K562 (cell line): ENCODE data around the gene FYB1. TPM values are rescaled to one million over a fixed set of nuclear protein-coding genes. Genes with fewer than 3 reads are reported as not detected.

Source experiments
- ATAC-seq: fragments of 200-7000 bp; cut with Tn5 transposase; 3 replicates; pipeline ENCODE4 v1.9.1; 2020; ENCODE audit warnings: moderate library complexity
- BruUV-seq: library from RNA; stranded (reverse); fragments of 400-500 nt; replicated peaks from 2 replicates; lab custom pipeline; 2021; lab: Mats Ljungman, UMichigan
- CTCF ChIA-PET: fragments of 300-600 bp; formaldehyde crosslinking; extraction: SDS; loops from one replicate; lab custom pipeline; 2021; ENCODE audit warnings: low intra/inter-chr PET ratio; lab: Yijun Ruan, JAX
- POLR2A ChIA-PET: fragments of 300-600, 350-650 bp; sonication (Branson Sonifier 250); formaldehyde crosslinking; extraction: SDS; loops from one replicate; lab custom pipeline; 2021; ENCODE audit warnings: antibody characterized with exemption, inconsistent platforms; lab: Yijun Ruan, JAX
- DNase-seq, 4 experiments: peaks; one replicate each; pipeline versions ENCODE4 v3.0.0 to v3.0.0-alpha.2; 2011 to 2018; ENCODE audit warnings: low spot score in 3 of 4, mixed read lengths in 3 of 4; ENCODE audit errors: extremely low read depth in 1 of 4
- FAIRE-seq: peaks from 2 replicates; lab custom pipeline; 2011; peaks lifted over from hg19 to GRCh38; lab: Jason Lieb, UNC
- H2AFZ ChIP-seq: 2 replicates; pipeline ENCODE4 v1.6.0; 2011; ENCODE audit warnings: low read depth, low read length, control low read depth, inconsistent platforms
- H3K27ac ChIP-seq: fragments of 200-600 bp; 3 replicates; pipeline ENCODE4 v1.8.0; 2011; ENCODE audit warnings: low read depth, mild to moderate bottlenecking, control low read depth, inconsistent platforms, low read length, moderate library complexity, mixed read lengths; ENCODE audit errors: extremely low read depth
- H3K27me3 ChIP-seq, 2 experiments: fragments of 300-600 bp in 1 of 2; 2 replicates in 1 of 2; 3 replicates in 1 of 2; pipeline versions ENCODE4 v1.6.0 to v1.8.0; 2011; ENCODE audit warnings: inconsistent platforms in 2 of 2, low read length in 2 of 2, mild to moderate bottlenecking in 1 of 2, mixed read lengths in 1 of 2, moderate library complexity in 1 of 2; ENCODE audit not compliant: control insufficient read depth in 2 of 2, insufficient read depth in 2 of 2
- H3K36me3 ChIP-seq: fragments of 300-600 bp; 3 replicates; pipeline ENCODE4 v1.8.0; 2011; ENCODE audit warnings: mild to moderate bottlenecking, low read length, inconsistent platforms; ENCODE audit not compliant: control insufficient read depth, insufficient read depth
- H3K4me1 ChIP-seq, 2 experiments: fragments of 200-600 bp in 1 of 2; replicated peaks in 1 of 2; 2 replicates in 1 of 2; 3 replicates in 1 of 2; pipeline versions ENCODE4 v1.5.1 to v1.8.0; 2011; ENCODE audit warnings: inconsistent platforms in 2 of 2, low read length in 2 of 2, mild to moderate bottlenecking in 1 of 2, mixed read lengths in 1 of 2, moderate library complexity in 1 of 2; ENCODE audit not compliant: control insufficient read depth in 2 of 2, insufficient read depth in 2 of 2
- H3K4me2 ChIP-seq: 2 replicates; pipeline ENCODE4 v1.6.1; 2011; ENCODE audit warnings: low read length, control low read depth, inconsistent platforms, mixed read lengths; ENCODE audit not compliant: insufficient read depth
- H3K4me3 ChIP-seq: fragments of 200-600 bp; sonication (generic), shearing (Covaris generic); 2 replicates; pipeline ENCODE4 v1.5.1; 2016; ENCODE audit warnings: control low read depth, inconsistent platforms
- H3K79me2 ChIP-seq: fragments of 200-600 bp; 3 replicates; pipeline ENCODE4 v1.8.0; 2011; ENCODE audit warnings: low read length, inconsistent platforms; ENCODE audit not compliant: control insufficient read depth, insufficient read depth
- H3K9ac ChIP-seq, 2 experiments: 2 replicates each; pipeline versions ENCODE4 v1.6.0 to v1.6.1; 2011; ENCODE audit warnings: low read depth in 2 of 2, low read length in 2 of 2, control low read depth in 1 of 2, inconsistent platforms in 1 of 2, mild to moderate bottlenecking in 1 of 2, mixed read lengths in 1 of 2; ENCODE audit not compliant: insufficient read depth in 1 of 2
- H3K9me1 ChIP-seq: one replicate; pipeline ENCODE4 v1.6.0; 2011; ENCODE audit warnings: inconsistent platforms, mild to moderate bottlenecking, low read length, moderate library complexity; ENCODE audit not compliant: control insufficient read depth, insufficient read depth
- H3K9me3 ChIP-seq: replicated peaks from 2 replicates; pipeline ENCODE4 v1.5.1; 2011; ENCODE audit warnings: low read depth, low read length, inconsistent platforms; ENCODE audit not compliant: control insufficient read depth, insufficient read depth
- H4K20me1 ChIP-seq: replicated peaks from 2 replicates; pipeline ENCODE4 v1.6.1; 2011; ENCODE audit warnings: low read length, inconsistent platforms, mixed read lengths; ENCODE audit not compliant: control insufficient read depth, insufficient read depth
- ARID1B ChIP-seq: fragments of 450-650 bp; IDR thresholded peaks from 2 replicates; pipeline ENCODE4 v1.6.1; 2016; ENCODE audit warnings: antibody characterized with exemption, mild to moderate bottlenecking, inconsistent platforms
- ATF1 ChIP-seq, 2 experiments: fragments of 450-650 bp in 1 of 2; IDR thresholded peaks; 2 replicates each; pipeline ENCODE4 v1.6.1; 2016; ENCODE audit warnings: missing compliant biosample characterization in 1 of 2, missing genetic modification characterization in 1 of 2
- BACH1 ChIP-seq: fragments of 200-800 bp; sonication (Bioruptor generic); IDR thresholded peaks from 2 replicates; pipeline ENCODE4 v1.6.1; 2016; ENCODE audit warnings: missing genetic modification characterization, missing compliant biosample characterization
- C11orf30 ChIP-seq: fragments of 450-650 bp; IDR thresholded peaks from 2 replicates; pipeline ENCODE4 v1.6.1; 2016; ENCODE audit warnings: low read depth, mild to moderate bottlenecking
- DPF2 ChIP-seq: fragments of 450-650 bp; IDR thresholded peaks from 2 replicates; pipeline ENCODE4 v1.6.1; 2016
- ELF2 ChIP-seq: fragments of 250-450 bp; sonication (Bioruptor Pico); IDR thresholded peaks from 2 replicates; pipeline ENCODE4 v1.5.0; 2021; ENCODE audit warnings: mild to moderate bottlenecking
- EP300 ChIP-seq: IDR thresholded peaks from 2 replicates; pipeline ENCODE4 v1.6.1; 2012; ENCODE audit warnings: low read length, improper control_type of control experiment
- ETV1 ChIP-seq: fragments of 450-650 bp; conservative IDR thresholded peaks from 2 replicates; pipeline ENCODE4 v1.6.1; 2016; ENCODE audit warnings: missing genetic modification characterization, control low read depth, low read depth, missing compliant biosample characterization
- GATAD2A ChIP-seq: fragments of 450-650 bp; IDR thresholded peaks from 2 replicates; pipeline ENCODE4 v1.6.1; 2017
- JUND ChIP-seq, 2 experiments: IDR thresholded peaks; 2 replicates in 1 of 2; 3 replicates in 1 of 2; pipeline ENCODE4 v1.6.1; 2011; ENCODE audit warnings: borderline replicate concordance in 2 of 2, low read depth in 2 of 2, low read length in 2 of 2, improper control_type of control experiment in 1 of 2, missing biosample characterization in 1 of 2, missing genetic modification characterization in 1 of 2, missing genetic modification reagents in 1 of 2
- MAFF ChIP-seq: IDR thresholded peaks from 2 replicates; pipeline ENCODE4 v1.6.1; 2012; ENCODE audit warnings: low read length, improper control_type of control experiment
- MAFK ChIP-seq: IDR thresholded peaks from 2 replicates; pipeline ENCODE4 v1.6.1; 2011; ENCODE audit warnings: low read length, improper control_type of control experiment
- MECOM ChIP-seq: fragments of 250-450 bp; sonication (Bioruptor Pico); IDR thresholded peaks from 2 replicates; pipeline ENCODE4 v1.8.0; 2022; ENCODE audit warnings: inconsistent platforms
- NELFE ChIP-seq: IDR thresholded peaks from 2 replicates; pipeline ENCODE4 v1.6.1; 2011; ENCODE audit warnings: mild to moderate bottlenecking; ENCODE audit not compliant: insufficient read depth, insufficient read length
- PRPF4 ChIP-seq: fragments of 200-400 bp; formaldehyde crosslinking; IDR thresholded peaks from one replicate; pipeline ENCODE4 v1.6.1; 2017; ENCODE audit warnings: low read length, low read depth, mild to moderate bottlenecking; ENCODE audit not compliant: insufficient read depth, poor library complexity, severe bottlenecking
- SMAD4 ChIP-seq: fragments of 250-450 bp; sonication (Bioruptor Pico); conservative IDR thresholded peaks from 2 replicates; pipeline ENCODE4 v1.8.0; 2021; ENCODE audit warnings: inconsistent platforms, mild to moderate bottlenecking, moderate library complexity
- SMARCA4 ChIP-seq: fragments of 450-650 bp; IDR thresholded peaks from 2 replicates; pipeline ENCODE4 v1.6.1; 2016
- SMARCE1 ChIP-seq: fragments of 450-650 bp; IDR thresholded peaks from 2 replicates; pipeline ENCODE4 v1.7.1; 2016; ENCODE audit warnings: mild to moderate bottlenecking
- TRIM24 ChIP-seq, 2 experiments: fragments of 450-650 bp; IDR thresholded peaks; 2 replicates each; pipeline ENCODE4 v1.6.1; 2016
- ZNF175 ChIP-seq: fragments of 200-800 bp; sonication (Bioruptor generic); IDR thresholded peaks from 2 replicates; pipeline ENCODE4 v1.6.1; 2016; ENCODE audit warnings: low read depth, mild to moderate bottlenecking, missing genetic modification characterization, missing compliant biosample characterization
- ZNF785 ChIP-seq: fragments of 250-450 bp; sonication (Bioruptor Pico); IDR thresholded peaks from 2 replicates; pipeline ENCODE4 v1.4.0; 2020; ENCODE audit warnings: mild to moderate bottlenecking
- WGBS: fragments of 100-300 bp; shearing (Covaris generic); methylation state at CpG from one replicate; pipeline ENCODE4 v1.1.6; 2016; ENCODE audit warnings: low coverage, mixed read lengths; ENCODE audit not compliant: insufficient coverage; ENCODE audit errors: missing lambda C conversion rate; 5-methylcytosine and 5-hydroxymethylcytosine counted together
- in situ Hi-C: fragments of 300-500 bp; cut with MboI; formaldehyde crosslinking; loops from 4 replicates; pipeline ENCODE4 v1.15.0; 2018; ENCODE audit warnings: inconsistent platforms, mixed read lengths
- intact Hi-C: fragments of 100-400 bp; cut with micrococcal nuclease; formaldehyde crosslinking; loops from 2 replicates; pipeline ENCODE4 v1.14.2; 2022
- polyA plus RNA-seq, 8 experiments: library from polyadenylated mRNA; depleted of rRNA in 4 of 8; stranded (reverse) in 5 of 8; unstranded in 3 of 8; fragments of >200 nt; fragmentation: Nextera tagmentation in 2 of 8; fragmentation: Illumina TruSeq in 1 of 8; extraction: Ambion mirVana in 2 of 8; extraction: Trizol in 1 of 8; gene quantifications; 2 replicates each; pipeline versions ENCODE4 v1.2.1 to v1.2.3, GENCODE V29; 2011 to 2014; ENCODE audit warnings: inconsistent platforms in 1 of 8, missing spikeins in 1 of 8
- total RNA-seq, 7 experiments: library from RNA; depleted of rRNA in 6 of 7; stranded (reverse); fragments of >200 nt in 6 of 7; fragmentation: Illumina TruSeq in 2 of 7; extraction: Trizol in 2 of 7; gene quantifications; 2 replicates each; pipeline versions ENCODE4 v1.2.1 to v1.2.3, GENCODE V29; 2011 to 2021; ENCODE audit warnings: low replicate concordance in 1 of 7
- TF ChIP-seq, protein P1 (sequence below): fragments of 450-650 bp; formaldehyde crosslinking; IDR thresholded peaks from 2 replicates; pipeline ENCODE4 v1.4.0; 2022; ENCODE audit warnings: missing genetic modification characterization
- TF ChIP-seq, protein P2 (sequence below), 2 experiments: fragments of 450-650 bp in 1 of 2; sonication (generic) in 1 of 2; formaldehyde crosslinking in 1 of 2; IDR thresholded peaks in 1 of 2; conservative IDR thresholded peaks in 1 of 2; 2 replicates each; pipeline versions ENCODE4 v1.6.1 to v1.8.1; 2016 to 2023; ENCODE audit warnings: mild to moderate bottlenecking in 2 of 2, moderate library complexity in 2 of 2, inconsistent platforms in 1 of 2, missing genetic modification reagents in 1 of 2

FYB1 gene
- total and polyA plus RNA-seq, 9 of the 15 experiments (the other 6 are each of a cell fraction or from before 2014, with no cell fraction given), result 4.7 to 31.5 (median 9.7) TPM

DNA sequence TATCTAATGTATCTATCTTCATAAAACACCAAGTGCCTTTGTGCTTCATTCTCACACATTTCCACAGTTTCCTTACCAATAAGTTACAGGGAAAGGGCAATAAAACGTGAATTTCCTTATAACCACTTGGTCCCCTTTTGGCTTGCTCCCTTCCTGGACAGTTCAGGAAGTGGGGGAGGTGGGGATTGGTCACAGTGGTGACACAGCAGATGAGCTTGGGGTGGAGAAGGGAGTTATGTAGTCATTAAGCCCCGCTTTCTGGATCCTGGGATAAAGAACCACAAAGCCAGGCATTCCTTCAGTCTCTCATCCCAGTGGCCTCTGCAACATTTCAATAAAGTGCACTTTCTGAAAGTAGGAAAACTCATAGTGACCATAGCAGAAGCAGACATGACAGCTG is 47.1 kb upstream of the FYB1 start:
- intact Hi-C loops, result no loop called here
- in situ Hi-C loops, result no loop called here
- peak; percentile 71 for TF ChIP-seq BACH1 (tag)
- TF ChIP-seq, protein P1, sequence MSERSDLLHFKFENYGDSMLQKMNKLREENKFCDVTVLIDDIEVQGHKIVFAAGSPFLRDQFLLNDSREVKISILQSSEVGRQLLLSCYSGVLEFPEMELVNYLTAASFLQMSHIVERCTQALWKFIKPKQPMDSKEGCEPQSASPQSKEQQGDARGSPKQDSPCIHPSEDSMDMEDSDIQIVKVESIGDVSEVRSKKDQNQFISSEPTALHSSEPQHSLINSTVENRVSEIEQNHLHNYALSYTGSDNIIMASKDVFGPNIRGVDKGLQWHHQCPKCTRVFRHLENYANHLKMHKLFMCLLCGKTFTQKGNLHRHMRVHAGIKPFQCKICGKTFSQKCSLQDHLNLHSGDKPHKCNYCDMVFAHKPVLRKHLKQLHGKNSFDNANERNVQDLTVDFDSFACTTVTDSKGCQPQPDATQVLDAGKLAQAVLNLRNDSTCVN, result 0 out of 2 replicates have a peak, but pooled peaks have one; percentile 18
- peak; percentile 52; the same call in 1 of the 2 replicates for TF ChIP-seq JUND (IDR thresholded peaks at IDR 0.05; ENCODE audit: borderline replicate concordance, low read depth, low read length)
- peak; percentile 53; the same call in 1 of the 3 replicates for TF ChIP-seq JUND (tag; IDR thresholded peaks at IDR 0.05; ENCODE audit: borderline replicate concordance, low read depth, low read length)
- 0 out of 4 replicates have a peak, but pooled peaks of 1 of the 2 experiments have one; percentile 28 for TF ChIP-seq TRIM24 (IDR thresholded peaks at IDR 0.05)
- peak; percentile 62; the same call in 1 of the 2 replicates for TF ChIP-seq MAFF
- no peak for TF ChIP-seq MECOM
- TF ChIP-seq SMAD4 (CRISPR knock-in tag), result peak; percentile 32; the same call in 1 of the 2 replicates
- TF ChIP-seq, protein P2, sequence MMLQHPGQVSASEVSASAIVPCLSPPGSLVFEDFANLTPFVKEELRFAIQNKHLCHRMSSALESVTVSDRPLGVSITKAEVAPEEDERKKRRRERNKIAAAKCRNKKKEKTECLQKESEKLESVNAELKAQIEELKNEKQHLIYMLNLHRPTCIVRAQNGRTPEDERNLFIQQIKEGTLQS (IDR thresholded peaks at IDR 0.05), result peak; percentile 19; the same call in 1 of the 2 replicates
- TF ChIP-seq, protein P2 (CRISPR knock-in tag; conservative IDR thresholded peaks at IDR 0.05), result no peak
- 0 out of 2 replicates have a peak, but pooled peaks have one; percentile 46 for TF ChIP-seq SMARCE1
- TF ChIP-seq C11orf30, result peak; percentile 47; the same call in 1 of the 2 replicates
- TF ChIP-seq PRPF4, result no peak
- TF ChIP-seq ELF2 (CRISPR knock-in tag), result peak; percentile 35; the same call in 1 of the 2 replicates
- TF ChIP-seq NELFE, result no peak
- no peak for TF ChIP-seq GATAD2A
- peak; percentile 27; the same call in 1 of the 2 replicates for TF ChIP-seq SMARCA4
- peak; percentile 57 for TF ChIP-seq ARID1B
- TF ChIP-seq ETV1 (tag), result peak; percentile 71
- TF ChIP-seq EP300, result peak; percentile 56; the same call in 1 of the 2 replicates
- TF ChIP-seq ZNF785 (CRISPR knock-in tag), result no peak
- TF ChIP-seq ZNF175, result peak; percentile 62; the same call in 1 of the 2 replicates
- peak; percentile 56; the same call in 1 of the 2 replicates for TF ChIP-seq MAFK
- TF ChIP-seq DPF2, result 0 out of 2 replicates have a peak, but pooled peaks have one; percentile 19
- TF ChIP-seq ATF1 (CRISPR knock-in tag; IDR thresholded peaks at IDR 0.05), result no peak
- TF ChIP-seq ATF1 (tag; IDR thresholded peaks at IDR 0.05), result peak; percentile 16; the same call in 1 of the 2 replicates

More for the DNA sequence above, 47.1 kb upstream of the FYB1 start:
- peak overlapping the region; percentile 31 for H3K4me2 ChIP-seq
- no peaks in the 10 kb centered on the region for H3K79me2 ChIP-seq
- CTCF ChIA-PET, result no interaction called here
- FAIRE-seq, result peak; percentile 63
- peak; percentile 21 to 63 (median 44) for DNase-seq
- no peak overlapping the region for H3K4me3 ChIP-seq
- ATAC-seq, result peak; percentile 82
- POLR2A ChIA-PET, result interaction anchor here (0.6 to 1.3 kb wide), 3 partner anchors 8 to 156 kb away, joined by 3 to 4 read pairs (median 3); no protein-coding TSS in a partner anchor
- H3K4me1 ChIP-seq, result peaks cover 0 to 15% of the 10 kb centered on the region in 2 experiments; a peak in 3 of 5 replicates
- no peaks in the 10 kb centered on the region for H3K36me3 ChIP-seq
- WGBS, result 0% methylated on average over 2 of the region's 2 CpGs
- peak overlapping the region; percentile 70 for H2AFZ ChIP-seq
- H3K9ac ChIP-seq, result no peak overlapping the region
- BruUV-seq, result no TSS peak
- H3K9me1 ChIP-seq, result no peaks in the 10 kb centered on the region
- no peaks in the 10 kb centered on the region for H4K20me1 ChIP-seq
- H3K9me3 ChIP-seq, result no peaks in the 10 kb centered on the region
- peak overlapping the region; percentile 9; the same call in 2 of the 3 replicates for H3K27ac ChIP-seq
- H3K27me3 ChIP-seq, result no peaks in the 10 kb centered on the region
